GM12892 (cell line): ENCODE data around the gene ARSB.

ENCODE experiments used
- POLR2A ChIP-seq: IDR thresholded peaks from 2 replicates; pipeline ENCODE4 v1.6.1; 2011; ENCODE audit warnings: low read depth, low read length, control low read depth
- POLR2AphosphoS5 ChIP-seq: IDR thresholded peaks from 2 replicates; pipeline ENCODE4 v1.6.1; 2011; ENCODE audit warnings: low read depth, low read length, control low read depth
- TAF1 ChIP-seq: IDR thresholded peaks from 2 replicates; pipeline ENCODE4 v1.6.1; 2011; ENCODE audit warnings: low read depth, mild to moderate bottlenecking, control low read depth, low read length, borderline replicate concordance

DNA sequence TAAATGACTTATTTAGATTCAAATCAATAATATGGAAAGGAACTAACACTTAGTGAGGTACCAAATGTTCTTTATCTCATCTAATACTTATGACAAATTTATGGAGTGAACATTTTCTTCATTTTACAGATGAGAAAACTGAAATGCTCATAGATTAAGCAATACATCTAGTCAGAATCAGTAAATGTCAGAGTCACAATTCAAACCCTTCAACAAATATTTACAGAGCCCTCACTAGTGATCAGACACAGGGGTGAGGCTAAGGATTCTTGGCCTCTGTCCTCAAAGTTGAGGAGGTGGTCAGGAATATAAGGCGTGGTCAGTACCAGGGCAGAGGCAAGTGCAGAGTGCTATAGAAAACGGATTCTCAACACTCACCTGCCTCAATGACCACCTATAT, 29.5 kb upstream of the ARSB start:
- TF ChIP-seq POLR2A: no peak
- TF ChIP-seq POLR2AphosphoS5: no peak
- TF ChIP-seq TAF1: no peak
